Tibial nerve (tissue), 4 donors: ENCODE data around the gene XKR7. TPM values are rescaled to one million over a fixed set of nuclear protein-coding genes. Genes with fewer than 3 reads are reported as not detected.
A peak's percentile ranks its signal among the peaks of the same experiment; 100 is the strongest.

Experiments
- DNase-seq, 2 donors: peaks; one replicate each; pipeline ENCODE4 v3.0.0-alpha.2; 2019; ENCODE audit warnings: low spot score in 2 of 2
- H3K27ac ChIP-seq, 4 donors: fragments of 200-600 bp; sonication (generic) in 3 of 4; one replicate each; pipeline ENCODE4 v1.5.1; 2017 to 2019; ENCODE audit warnings: mild to moderate bottlenecking in 1 of 4
- H3K27me3 ChIP-seq, 2 donors: fragments of 200-600 bp; sonication (generic) in 1 of 2; one replicate each; pipeline versions ENCODE4 v1.5.1 to v1.6.0; 2017 to 2019
- H3K36me3 ChIP-seq, 3 donors: fragments of 200-600 bp; sonication (generic); one replicate each; pipeline ENCODE4 v1.5.1; 2018 to 2019
- H3K4me1 ChIP-seq, 4 donors: fragments of 200-600 bp; sonication (generic) in 3 of 4; one replicate each; pipeline ENCODE4 v1.5.1; 2017 to 2019
- H3K4me3 ChIP-seq, 4 donors: fragments of 200-600 bp; sonication (generic) in 3 of 4; one replicate each; pipeline ENCODE4 v1.5.1; 2017 to 2019; ENCODE audit warnings: mild to moderate bottlenecking in 1 of 4, moderate library complexity in 1 of 4
- H3K9me3 ChIP-seq, 4 donors: fragments of 200-600 bp; sonication (generic) in 3 of 4; one replicate each; pipeline ENCODE4 v1.5.1; 2017 to 2019
- EP300 ChIP-seq, 2 donors: sonication (generic); formaldehyde crosslinking; IDR thresholded peaks; one replicate each; pipeline ENCODE4 v1.6.1; 2017; ENCODE audit warnings: antibody characterized with exemption in 2 of 2, mild to moderate bottlenecking in 1 of 2
- POLR2A ChIP-seq, 2 donors: fragments of 450-650 bp; IDR thresholded peaks; one replicate each; pipeline ENCODE4 v1.6.1; 2017; ENCODE audit warnings: antibody characterized with exemption in 2 of 2, mild to moderate bottlenecking in 2 of 2, moderate library complexity in 2 of 2
- WGBS, 2 donors: methylation state at CpG; one replicate each; pipeline ENCODE4 v1.1.5; 2018; 5-methylcytosine and 5-hydroxymethylcytosine counted together
- total RNA-seq, 4 donors: library from RNA; depleted of rRNA; stranded (reverse); fragments of >200 nt; gene quantifications; one replicate each; pipeline ENCODE4 v1.1.0, GENCODE V29; 2016
- TF ChIP-seq, protein P1 (sequence below), 5 experiments: fragments of 200-600 bp in 3 of 5; fragments of 450-650 bp in 2 of 5; sonication (generic) in 3 of 5; IDR thresholded peaks; one replicate each; pipeline ENCODE4 v1.5.1; 2016 to 2019; ENCODE audit warnings: antibody characterized with exemption in 5 of 5, mild to moderate bottlenecking in 3 of 5, moderate library complexity in 2 of 5

The XKR7 gene
- total RNA-seq, 4 donors from 2014 or later: not detected

DNA sequence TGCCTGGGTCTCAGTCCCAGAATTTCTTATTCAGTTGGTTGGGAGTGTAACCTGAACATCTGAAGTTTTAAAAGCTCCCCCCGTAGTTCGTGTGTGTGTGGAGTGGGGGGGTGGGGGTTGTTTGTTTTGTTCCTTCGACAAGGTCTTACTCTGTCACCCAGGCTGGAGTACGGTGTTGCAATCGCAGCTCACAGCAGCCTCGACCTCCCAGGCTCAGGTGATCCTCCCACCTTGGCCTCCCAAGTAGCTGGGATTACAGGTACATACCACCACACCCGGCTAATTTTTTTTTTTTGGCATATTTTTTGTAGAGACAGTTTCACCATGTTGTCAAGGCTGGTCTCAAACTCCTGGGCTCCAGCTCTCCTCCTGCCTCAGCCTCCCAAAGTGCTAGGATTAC, 45.4 kb downstream of the XKR7 start:
- Histone ChIP-seq H3K4me3 (no peak overlapping the region), H3K9me3 (no peaks in the 10 kb centered on the region), H3K27me3 (peaks cover 0 to 53% of the 10 kb centered on the region in 2 donors), H3K36me3 (no peaks in the 10 kb centered on the region), H3K4me1 (peaks cover 0 to 8% (median 0%) of the 10 kb centered on the region in 4 donors), H3K27ac (no peak overlapping the region)
- WGBS, 2 donors: 75 to 78% methylated on average over 7 of the region's 7 CpGs
- no peak for TF ChIP-seq EP300 (IDR thresholded peaks at IDR 0.05)
- TF ChIP-seq, protein P1, sequence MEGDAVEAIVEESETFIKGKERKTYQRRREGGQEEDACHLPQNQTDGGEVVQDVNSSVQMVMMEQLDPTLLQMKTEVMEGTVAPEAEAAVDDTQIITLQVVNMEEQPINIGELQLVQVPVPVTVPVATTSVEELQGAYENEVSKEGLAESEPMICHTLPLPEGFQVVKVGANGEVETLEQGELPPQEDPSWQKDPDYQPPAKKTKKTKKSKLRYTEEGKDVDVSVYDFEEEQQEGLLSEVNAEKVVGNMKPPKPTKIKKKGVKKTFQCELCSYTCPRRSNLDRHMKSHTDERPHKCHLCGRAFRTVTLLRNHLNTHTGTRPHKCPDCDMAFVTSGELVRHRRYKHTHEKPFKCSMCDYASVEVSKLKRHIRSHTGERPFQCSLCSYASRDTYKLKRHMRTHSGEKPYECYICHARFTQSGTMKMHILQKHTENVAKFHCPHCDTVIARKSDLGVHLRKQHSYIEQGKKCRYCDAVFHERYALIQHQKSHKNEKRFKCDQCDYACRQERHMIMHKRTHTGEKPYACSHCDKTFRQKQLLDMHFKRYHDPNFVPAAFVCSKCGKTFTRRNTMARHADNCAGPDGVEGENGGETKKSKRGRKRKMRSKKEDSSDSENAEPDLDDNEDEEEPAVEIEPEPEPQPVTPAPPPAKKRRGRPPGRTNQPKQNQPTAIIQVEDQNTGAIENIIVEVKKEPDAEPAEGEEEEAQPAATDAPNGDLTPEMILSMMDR (IDR thresholded peaks at IDR 0.05): no peak
- no peak for DNase-seq

DNA sequence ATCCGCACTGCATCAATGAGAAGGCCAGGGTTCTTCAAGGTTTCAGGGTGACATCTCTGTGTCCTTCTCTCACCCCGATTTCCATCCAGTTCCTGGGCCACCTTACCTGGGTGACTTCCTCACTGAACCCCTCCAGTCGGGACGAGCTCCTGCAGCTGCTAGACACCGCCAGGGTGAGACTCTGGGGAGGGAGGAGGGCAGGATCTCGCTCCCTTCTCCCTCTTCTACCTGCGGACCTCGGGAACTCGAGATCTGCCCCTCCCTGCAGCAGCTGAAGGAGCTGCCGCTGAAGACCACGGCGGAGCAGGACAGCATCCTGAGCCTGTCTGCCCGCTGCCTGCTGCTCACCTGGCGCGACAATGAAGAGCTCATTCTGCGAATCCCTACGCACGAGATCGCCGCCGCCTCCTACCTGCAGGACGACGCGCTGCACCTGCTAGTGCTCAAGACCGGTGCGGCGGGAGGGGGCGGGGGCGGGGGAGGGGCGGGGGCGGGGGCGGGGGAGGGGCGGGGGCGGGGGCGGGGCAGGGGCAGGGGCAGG, 49.8 kb downstream of the XKR7 start:
- 20 to 26% methylated on average over 13 to 25 of the region's 35 CpGs for WGBS, 2 donors
- H3K27me3 ChIP-seq: peaks cover 0 to 72% of the 10 kb centered on the region in 2 donors
- H3K4me3 ChIP-seq: no peak overlapping the region

DNA sequence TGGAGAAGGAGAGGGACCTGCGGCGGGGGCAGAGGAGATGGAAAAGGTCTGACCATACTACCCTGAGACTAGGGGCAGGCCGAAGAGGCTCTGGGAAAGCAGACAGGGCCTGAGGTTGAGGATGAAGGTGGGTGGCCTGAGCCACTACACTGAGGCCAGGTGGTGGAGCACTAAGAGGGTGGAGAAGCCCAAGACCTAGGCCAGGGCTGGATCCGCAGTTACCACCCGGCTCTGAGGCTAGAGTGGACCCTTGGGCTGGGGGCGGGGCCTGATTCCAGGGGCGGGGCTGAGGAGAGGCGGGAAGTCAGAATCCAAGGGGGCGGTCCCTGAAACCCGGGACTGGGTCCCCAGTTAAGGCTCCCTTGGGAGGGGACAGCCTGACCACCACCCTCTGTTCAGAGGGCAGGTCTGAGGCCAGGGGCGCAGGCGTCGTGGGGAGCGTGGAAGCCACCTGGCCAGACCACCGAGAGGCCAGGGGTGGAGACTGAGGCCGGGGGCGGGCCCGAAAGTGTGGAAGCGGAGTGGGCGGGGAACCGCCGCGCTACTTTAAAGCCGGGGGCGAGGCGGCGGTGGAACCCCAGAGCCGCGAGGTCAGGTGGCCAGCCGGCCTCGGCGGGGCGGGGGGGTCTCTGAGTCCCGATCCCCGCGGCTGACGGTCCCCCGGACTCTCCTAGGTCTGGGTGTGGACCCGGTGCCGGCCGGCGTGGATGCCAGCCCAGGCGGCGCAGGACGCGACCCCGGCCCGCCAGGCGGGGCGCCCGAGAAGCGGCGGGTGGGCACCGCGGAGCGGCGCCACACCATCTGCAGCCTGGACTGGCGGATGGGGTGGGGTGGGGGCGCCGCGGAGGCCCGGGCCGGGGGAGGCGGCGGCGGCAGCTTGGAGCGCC, 50.6 kb downstream of the XKR7 start:
- TF ChIP-seq, protein P1 (IDR thresholded peaks at IDR 0.05): no peak
- TF ChIP-seq EP300 (IDR thresholded peaks at IDR 0.05) (no peak), POLR2A (IDR thresholded peaks at IDR 0.05) (no peak)
- Histone ChIP-seq H3K27me3 (peaks cover 0 to 79% of the 10 kb centered on the region in 2 donors), H3K9me3 (no peaks in the 10 kb centered on the region), H3K36me3 (no peaks in the 10 kb centered on the region), H3K27ac (no peak overlapping the region), H3K4me1 (peaks cover 0 to 20% (median 0%) of the 10 kb centered on the region in 4 donors), H3K4me3 (peak overlapping the region; percentile 25 to 58 (median 38))
- WGBS, 2 donors: 0 to 3% methylated on average over 18 to 24 of the region's 67 CpGs
- peak; percentile 38 to 54 for DNase-seq

More for the DNA sequence above, 49.8 kb downstream of the XKR7 start:
- H3K36me3 ChIP-seq: no peaks in the 10 kb centered on the region
- H3K4me1 ChIP-seq: peaks cover 0 to 20% (median 0%) of the 10 kb centered on the region in 4 donors
- no peak for TF ChIP-seq EP300 (IDR thresholded peaks at IDR 0.05)
- no peak overlapping the region for H3K27ac ChIP-seq
- no peak for DNase-seq
- no peaks in the 10 kb centered on the region for H3K9me3 ChIP-seq

DNA sequence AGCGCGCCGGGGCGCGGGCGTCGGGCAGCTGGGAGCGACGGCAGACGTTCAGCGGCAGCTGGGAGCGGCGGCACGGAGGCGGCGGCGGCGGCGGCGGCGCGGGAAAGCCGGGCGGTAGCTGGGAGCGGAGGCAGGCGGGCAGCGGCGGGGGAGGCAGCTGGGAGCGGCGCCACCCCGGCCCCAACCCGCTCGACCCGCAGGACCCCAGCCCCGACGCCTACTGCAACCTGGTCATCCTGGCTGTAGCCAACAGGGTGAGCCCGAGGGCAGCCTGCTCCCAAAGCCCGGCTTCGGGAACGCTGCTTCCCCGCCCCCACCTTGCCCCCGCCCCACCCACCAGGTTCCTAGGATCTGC, 51.2 kb downstream of the XKR7 start:
- Histone ChIP-seq H3K4me3 (peak overlapping the region in 1 of 4 donors; percentile 58), H3K27me3 (peaks cover 0 to 85% of the 10 kb centered on the region in 2 donors), H3K27ac (no peak overlapping the region), H3K9me3 (no peaks in the 10 kb centered on the region), H3K36me3 (no peaks in the 10 kb centered on the region), H3K4me1 (peaks cover 0 to 20% (median 0%) of the 10 kb centered on the region in 4 donors)
- DNase-seq: no peak
- TF ChIP-seq EP300 (IDR thresholded peaks at IDR 0.05) (no peak), POLR2A (IDR thresholded peaks at IDR 0.05) (no peak)
- TF ChIP-seq, protein P1 (IDR thresholded peaks at IDR 0.05): no peak
- 1 to 3% methylated on average over 6 to 13 of the region's 42 CpGs for WGBS, 2 donors

DNA sequence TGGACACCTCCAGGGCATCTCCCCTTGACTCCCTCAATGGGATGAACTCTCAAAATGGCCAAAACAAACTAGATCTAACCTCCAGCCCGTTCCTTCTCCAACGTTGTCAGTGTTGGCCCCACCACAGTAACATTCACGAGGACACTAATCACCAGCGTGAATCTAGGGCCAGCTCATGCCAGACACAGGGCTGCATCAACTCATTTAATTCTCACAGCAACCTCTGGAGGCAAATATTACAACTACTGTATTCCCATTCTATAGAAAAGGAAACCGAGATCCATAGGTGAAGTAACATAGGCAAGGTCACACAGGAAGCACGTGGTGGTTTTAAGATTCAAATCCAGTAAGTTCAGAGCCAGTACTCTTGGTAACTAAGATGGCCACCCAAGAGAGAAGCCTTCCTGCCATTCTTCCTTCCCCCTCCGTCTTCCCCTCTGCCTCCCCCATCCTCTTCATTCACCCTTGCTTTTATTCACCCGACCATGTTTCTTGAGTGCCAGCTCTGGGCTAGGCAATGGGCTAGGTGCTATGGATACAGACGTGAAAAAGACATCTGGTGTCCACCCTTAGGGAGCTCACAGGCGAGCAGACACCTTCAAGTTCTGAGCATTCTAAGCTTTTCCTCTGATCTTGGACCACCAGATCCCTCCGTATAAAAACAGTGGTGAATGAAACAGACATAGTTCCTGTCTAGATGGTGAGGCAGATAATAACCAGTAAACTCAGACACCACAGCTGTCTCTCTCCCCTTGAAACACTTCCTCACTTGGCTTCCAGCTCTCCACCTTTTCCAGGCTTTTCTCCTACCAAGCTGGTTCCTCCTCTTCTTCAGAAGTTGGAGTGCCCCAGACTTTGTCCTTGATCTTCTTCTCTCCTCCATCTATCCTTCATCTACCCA, 51.9 kb downstream of the XKR7 start:
- TF ChIP-seq EP300 (IDR thresholded peaks at IDR 0.05) (no peak), POLR2A (IDR thresholded peaks at IDR 0.05) (no peak)
- TF ChIP-seq, protein P1 (IDR thresholded peaks at IDR 0.05): no peak
- H3K27me3 ChIP-seq: peaks cover 0 to 88% of the 10 kb centered on the region in 2 donors
- WGBS, 2 donors: 32 to 37% methylated on average over 11 of the region's 11 CpGs

More for the DNA sequence above, 51.9 kb downstream of the XKR7 start:
- H3K36me3 ChIP-seq: no peaks in the 10 kb centered on the region
- H3K27ac ChIP-seq: no peak overlapping the region
- H3K4me3 ChIP-seq: peak overlapping the region in 1 of 4 donors; percentile 58
- H3K4me1 ChIP-seq: peaks cover 0 to 20% (median 0%) of the 10 kb centered on the region in 4 donors
- DNase-seq: no peak
- H3K9me3 ChIP-seq: no peaks in the 10 kb centered on the region
